Measurements from ENCODE around the gene DHRS1. TPM values are rescaled to one million over a fixed set of nuclear protein-coding genes. Genes with fewer than 3 reads are reported as not detected.

The DHRS1 gene
- total and polyA plus RNA-seq, 2 donors (not counting 1 experiment from before 2014, with no cell fraction given) = 10.7 to 21.0 TPM

- Histone ChIP-seq H3K4me2 (ENCODE audit: extremely low read depth, insufficient read depth, low read length) (no peak overlapping the region), H3K4me3 (replicated peaks in 1 of 4; ENCODE audit: control extremely low read depth in 1 of 4, insufficient read depth in 1 of 4, low read depth in 3 of 4, low read length in 4 of 4) (no peak overlapping the region), H3K4me1 (ENCODE audit: control insufficient read depth, extremely low read depth, insufficient read depth, low read length) (peaks cover 10% of the 10 kb centered on the region), H3K27ac (ENCODE audit: insufficient read depth, low read length) (no peak overlapping the region), H3K36me3 (ENCODE audit: control insufficient read depth, insufficient read depth, low read length) (no peaks in the 10 kb centered on the region), H3K9me3 (ENCODE audit: control insufficient read depth, insufficient read depth, low read depth, low read length) (no peaks in the 10 kb centered on the region), H4K20me1 (ENCODE audit: control insufficient read depth, extremely low read depth, insufficient read depth, low read length) (no peaks in the 10 kb centered on the region), H3K9ac (ENCODE audit: insufficient read depth, low read length) (no peak overlapping the region), H3K79me2 (ENCODE audit: control insufficient read depth, insufficient read depth, low read length) (no peaks in the 10 kb centered on the region), H3K27me3 (ENCODE audit: control insufficient read depth, insufficient read depth, low read length) (peaks cover 14% of the 10 kb centered on the region), H2AFZ (ENCODE audit: low read length) (no peak overlapping the region)
- no peak for DNase-seq (ENCODE audit: low read depth in 2 of 2)
- TF ChIP-seq CTCF (conservative IDR thresholded peaks at IDR 0.05 in 1 of 2, IDR thresholded peaks at IDR 0.05 in 1 of 2; ENCODE audit: low read depth in 1 of 2, low read length in 2 of 2) = no peak
- TF ChIP-seq EZH2 (IDR thresholded peaks at IDR 0.05; ENCODE audit: low read length, missing control alignments) = no peak
Observed at GRCh38 chr14:24315807-24316596, 16.4 kb upstream of the DHRS1 start.

- Histone ChIP-seq H4K20me1 (ENCODE audit: control insufficient read depth, extremely low read depth, insufficient read depth, low read length) (no peaks in the 10 kb centered on the region), H3K79me2 (ENCODE audit: control insufficient read depth, insufficient read depth, low read length) (no peaks in the 10 kb centered on the region), H2AFZ (ENCODE audit: low read length) (no peak overlapping the region), H3K36me3 (ENCODE audit: control insufficient read depth, insufficient read depth, low read length) (no peaks in the 10 kb centered on the region), H3K27ac (ENCODE audit: insufficient read depth, low read length) (no peak overlapping the region), H3K27me3 (ENCODE audit: control insufficient read depth, insufficient read depth, low read length) (peaks cover 14% of the 10 kb centered on the region), H3K9me3 (ENCODE audit: control insufficient read depth, insufficient read depth, low read depth, low read length) (no peaks in the 10 kb centered on the region), H3K4me3 (replicated peaks in 1 of 4; ENCODE audit: control extremely low read depth in 1 of 4, insufficient read depth in 1 of 4, low read depth in 3 of 4, low read length in 4 of 4) (no peak overlapping the region), H3K4me2 (ENCODE audit: extremely low read depth, insufficient read depth, low read length) (no peak overlapping the region), H3K9ac (ENCODE audit: insufficient read depth, low read length) (no peak overlapping the region), H3K4me1 (ENCODE audit: control insufficient read depth, extremely low read depth, insufficient read depth, low read length) (peaks cover 12% of the 10 kb centered on the region)
- DNase-seq (ENCODE audit: low read depth in 2 of 2) = no peak
- TF ChIP-seq CTCF (conservative IDR thresholded peaks at IDR 0.05 in 1 of 2, IDR thresholded peaks at IDR 0.05 in 1 of 2; ENCODE audit: low read depth in 1 of 2, low read length in 2 of 2) (no peak), EZH2 (IDR thresholded peaks at IDR 0.05; ENCODE audit: low read length, missing control alignments) (no peak)
Observed at GRCh38 chr14:24315243-24315806, 15.7 kb upstream of the DHRS1 start.

GRCh38 chr14:24314377-24315193 is 15.0 kb upstream of the DHRS1 start:
- no peak overlapping the region for H3K4me3 ChIP-seq (replicated peaks in 1 of 4; ENCODE audit: control extremely low read depth in 1 of 4, insufficient read depth in 1 of 4, low read depth in 3 of 4, low read length in 4 of 4)
- no peaks in the 10 kb centered on the region for H3K79me2 ChIP-seq (ENCODE audit: control insufficient read depth, insufficient read depth, low read length)
- H2AFZ ChIP-seq (ENCODE audit: low read length) = no peak overlapping the region
- H4K20me1 ChIP-seq (ENCODE audit: control insufficient read depth, extremely low read depth, insufficient read depth, low read length) = no peaks in the 10 kb centered on the region
- no peak overlapping the region for H3K27ac ChIP-seq (ENCODE audit: insufficient read depth, low read length)
- H3K4me2 ChIP-seq (ENCODE audit: extremely low read depth, insufficient read depth, low read length) = no peak overlapping the region
- TF ChIP-seq CTCF (conservative IDR thresholded peaks at IDR 0.05 in 1 of 2, IDR thresholded peaks at IDR 0.05 in 1 of 2; ENCODE audit: low read depth in 1 of 2, low read length in 2 of 2) = no peak
- no peak for TF ChIP-seq EZH2 (IDR thresholded peaks at IDR 0.05; ENCODE audit: low read length, missing control alignments)
- DNase-seq (ENCODE audit: low read depth in 2 of 2) = no peak
- H3K4me1 ChIP-seq (ENCODE audit: control insufficient read depth, extremely low read depth, insufficient read depth, low read length) = peaks cover 16% of the 10 kb centered on the region
- H3K36me3 ChIP-seq (ENCODE audit: control insufficient read depth, insufficient read depth, low read length) = no peaks in the 10 kb centered on the region
- H3K9me3 ChIP-seq (ENCODE audit: control insufficient read depth, insufficient read depth, low read depth, low read length) = no peaks in the 10 kb centered on the region
- no peak overlapping the region for H3K9ac ChIP-seq (ENCODE audit: insufficient read depth, low read length)
- H3K27me3 ChIP-seq (ENCODE audit: control insufficient read depth, insufficient read depth, low read length) = peaks cover 12% of the 10 kb centered on the region
